ENCODE results near the gene GPA33.
"Not testable (repeated sequence)": the region's sequence is repeated elsewhere in the genome, so short reads cannot be mapped to it uniquely, and the experiment has no call there.

GPA33 gene

GRCh38 chr1:167056529-167057231 lies 33.5 kb downstream of the GPA33 start:
- DNase-seq (ENCODE audit: low spot score): no peak

- no peak for DNase-seq (ENCODE audit: low spot score)
Observed at GRCh38 chr1:167054946-167055630, 35.1 kb downstream of the GPA33 start.

GRCh38 chr1:167054531-167054930 lies 35.6 kb downstream of the GPA33 start:
- no peak for DNase-seq (ENCODE audit: low spot score)

GRCh38 chr1:167052389-167052788 lies 37.8 kb downstream of the GPA33 start:
- peak; percentile 51 for DNase-seq (ENCODE audit: low spot score)

- DNase-seq (ENCODE audit: low spot score): no peak
Observed at GRCh38 chr1:167051907-167052306, 38.3 kb downstream of the GPA33 start.

- DNase-seq (ENCODE audit: low spot score): no peak
Observed at GRCh38 chr1:167043752-167044488, 46.3 kb downstream of the GPA33 start.

GRCh38 chr1:167033646-167034045 lies 56.5 kb downstream of the GPA33 start:
- DNase-seq (ENCODE audit: low spot score): no peak

- not testable (repeated sequence) for DNase-seq (ENCODE audit: low spot score)
Observed at GRCh38 chr1:167029553-167029952, 60.6 kb downstream of the GPA33 start.

GRCh38 chr1:167022384-167022783 lies 67.8 kb downstream of the GPA33 start:
- DNase-seq (ENCODE audit: low spot score): no peak

GRCh38 chr1:167016100-167016750 lies 74.0 kb downstream of the GPA33 start:
- no peak for DNase-seq (ENCODE audit: low spot score)

GRCh38 chr1:167013108-167013929 lies 76.9 kb downstream of the GPA33 start:
- no peak for DNase-seq (ENCODE audit: low spot score)

- DNase-seq (ENCODE audit: low spot score): no peak
Observed at GRCh38 chr1:167012570-167012969, 77.6 kb downstream of the GPA33 start.

GRCh38 chr1:167011560-167012191 lies 78.5 kb downstream of the GPA33 start:
- DNase-seq (ENCODE audit: low spot score): no peak

- DNase-seq (ENCODE audit: low spot score): no peak
Observed at GRCh38 chr1:167003711-167004110, 86.5 kb downstream of the GPA33 start.
